Measurements from ENCODE around the gene CASR.

DNA sequence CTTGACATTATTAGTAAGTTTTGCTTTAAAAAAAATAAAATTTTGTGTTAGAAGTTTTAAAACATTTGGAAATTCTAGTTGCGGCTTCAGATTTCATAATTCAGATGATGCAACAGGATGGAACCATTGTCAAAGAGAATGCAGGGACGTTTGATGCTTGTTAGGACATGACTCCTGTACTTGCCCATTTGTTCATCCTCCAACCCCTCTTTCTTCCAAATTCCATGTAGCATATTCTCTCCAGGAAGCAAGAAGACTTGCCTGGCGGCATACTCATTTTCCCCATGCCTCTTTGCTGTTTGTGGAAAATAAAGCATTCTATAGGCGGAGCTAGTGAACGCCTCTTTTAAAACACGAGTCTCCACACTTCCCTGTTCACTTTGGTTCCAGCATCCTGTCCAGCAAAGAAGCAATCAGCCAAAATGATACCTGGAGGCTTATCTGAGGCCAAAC, 141.4 kb downstream of the CASR start, which contains the start of gene CSTA:
- TF ChIP-seq, protein P1, sequence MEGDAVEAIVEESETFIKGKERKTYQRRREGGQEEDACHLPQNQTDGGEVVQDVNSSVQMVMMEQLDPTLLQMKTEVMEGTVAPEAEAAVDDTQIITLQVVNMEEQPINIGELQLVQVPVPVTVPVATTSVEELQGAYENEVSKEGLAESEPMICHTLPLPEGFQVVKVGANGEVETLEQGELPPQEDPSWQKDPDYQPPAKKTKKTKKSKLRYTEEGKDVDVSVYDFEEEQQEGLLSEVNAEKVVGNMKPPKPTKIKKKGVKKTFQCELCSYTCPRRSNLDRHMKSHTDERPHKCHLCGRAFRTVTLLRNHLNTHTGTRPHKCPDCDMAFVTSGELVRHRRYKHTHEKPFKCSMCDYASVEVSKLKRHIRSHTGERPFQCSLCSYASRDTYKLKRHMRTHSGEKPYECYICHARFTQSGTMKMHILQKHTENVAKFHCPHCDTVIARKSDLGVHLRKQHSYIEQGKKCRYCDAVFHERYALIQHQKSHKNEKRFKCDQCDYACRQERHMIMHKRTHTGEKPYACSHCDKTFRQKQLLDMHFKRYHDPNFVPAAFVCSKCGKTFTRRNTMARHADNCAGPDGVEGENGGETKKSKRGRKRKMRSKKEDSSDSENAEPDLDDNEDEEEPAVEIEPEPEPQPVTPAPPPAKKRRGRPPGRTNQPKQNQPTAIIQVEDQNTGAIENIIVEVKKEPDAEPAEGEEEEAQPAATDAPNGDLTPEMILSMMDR (IDR thresholded peaks at IDR 0.05; ENCODE audit: low read depth, low read length), result no peak
- TF ChIP-seq, protein P2, sequence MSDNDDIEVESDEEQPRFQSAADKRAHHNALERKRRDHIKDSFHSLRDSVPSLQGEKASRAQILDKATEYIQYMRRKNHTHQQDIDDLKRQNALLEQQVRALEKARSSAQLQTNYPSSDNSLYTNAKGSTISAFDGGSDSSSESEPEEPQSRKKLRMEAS (IDR thresholded peaks at IDR 0.05; ENCODE audit: low read depth, low read length), result no peak
